Ishikawa (cell line): ENCODE data around the gene FNBP1L.

Experiments
- CEBPB ChIP-seq: IDR thresholded peaks from 2 replicates; pipeline ENCODE4 v1.6.1; 2012
- EGR1 ChIP-seq: IDR thresholded peaks from 2 replicates; pipeline ENCODE4 v1.6.1; 2012
- EP300 ChIP-seq: IDR thresholded peaks from 2 replicates; pipeline ENCODE4 v1.6.1; 2012; ENCODE audit warnings: borderline replicate concordance
- FOXM1 ChIP-seq: IDR thresholded peaks from 2 replicates; pipeline ENCODE4 v1.6.1; 2012; ENCODE audit warnings: low read depth, borderline replicate concordance
- MAX ChIP-seq: IDR thresholded peaks from 2 replicates; pipeline ENCODE4 v1.6.1; 2012
- NFIC ChIP-seq: IDR thresholded peaks from 2 replicates; pipeline ENCODE4 v1.6.1; 2012
- RAD21 ChIP-seq: IDR thresholded peaks from 2 replicates; pipeline ENCODE4 v1.6.1; 2012; ENCODE audit warnings: low read depth
- REST ChIP-seq: IDR thresholded peaks from 2 replicates; pipeline ENCODE4 v1.6.1; 2012; ENCODE audit warnings: low read depth, mild to moderate bottlenecking
- TAF1 ChIP-seq: IDR thresholded peaks from 2 replicates; pipeline ENCODE4 v1.6.1; 2012; ENCODE audit warnings: low read depth, mild to moderate bottlenecking
- TCF12 ChIP-seq: IDR thresholded peaks from 2 replicates; pipeline ENCODE4 v1.6.1; 2012; ENCODE audit warnings: low read depth
- TEAD4 ChIP-seq: IDR thresholded peaks from 2 replicates; pipeline ENCODE4 v1.6.1; 2012
- YY1 ChIP-seq: IDR thresholded peaks from 2 replicates; pipeline ENCODE4 v1.6.1; 2012; ENCODE audit warnings: low read depth
- TF ChIP-seq, protein P1 (sequence below): IDR thresholded peaks from 2 replicates; pipeline ENCODE4 v1.6.1; 2012

DNA sequence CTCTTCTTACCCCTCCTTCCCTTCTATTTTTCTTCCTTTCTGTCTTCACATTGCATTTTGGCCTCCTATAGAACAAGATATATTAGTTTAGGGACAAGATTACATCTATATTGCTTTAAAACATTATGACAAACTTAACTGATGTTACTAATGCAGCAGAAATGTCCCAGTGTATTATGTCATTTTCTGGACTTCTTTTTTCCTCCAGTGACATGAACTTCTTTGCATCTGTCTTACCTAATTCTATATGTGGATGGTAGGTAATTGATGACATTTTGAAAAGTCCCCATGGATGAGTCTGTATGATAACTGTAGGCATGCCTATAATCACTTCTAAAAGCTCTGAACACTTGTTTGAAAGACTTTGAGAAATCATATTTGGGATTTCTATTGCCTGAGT is 89.5 kb downstream of the FNBP1L start:
- TF ChIP-seq CEBPB = no peak
- TF ChIP-seq REST = no peak
- TF ChIP-seq RAD21 = no peak
- no peak for TF ChIP-seq TAF1
- TF ChIP-seq, protein P1, sequence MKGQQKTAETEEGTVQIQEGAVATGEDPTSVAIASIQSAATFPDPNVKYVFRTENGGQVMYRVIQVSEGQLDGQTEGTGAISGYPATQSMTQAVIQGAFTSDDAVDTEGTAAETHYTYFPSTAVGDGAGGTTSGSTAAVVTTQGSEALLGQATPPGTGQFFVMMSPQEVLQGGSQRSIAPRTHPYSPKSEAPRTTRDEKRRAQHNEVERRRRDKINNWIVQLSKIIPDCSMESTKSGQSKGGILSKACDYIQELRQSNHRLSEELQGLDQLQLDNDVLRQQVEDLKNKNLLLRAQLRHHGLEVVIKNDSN = no peak
- TF ChIP-seq EGR1 = no peak
- no peak for TF ChIP-seq MAX
- TF ChIP-seq TEAD4 = no peak
- TF ChIP-seq FOXM1 = no peak
- TF ChIP-seq EP300 = no peak
- no peak for TF ChIP-seq YY1
- TF ChIP-seq NFIC = no peak
- no peak for TF ChIP-seq TCF12
